Measurements from ENCODE around the gene SNORC. TPM values are rescaled to one million over a fixed set of nuclear protein-coding genes. Genes with fewer than 3 reads are reported as not detected.

SNORC gene
- total RNA-seq, 4 donors from 2014 or later = 0.54 to 11.6 (median 2.2) TPM; not detected in 1

GRCh38 chr2:232888099-232888836, 18.2 kb downstream of the SNORC start:
- Histone ChIP-seq H3K27me3 (peaks cover 81% of the 10 kb centered on the region), H3K4me3 (no peak overlapping the region), H3K27ac (no peak overlapping the region), H3K4me1 (no peaks in the 10 kb centered on the region), H3K36me3 (no peaks in the 10 kb centered on the region), H3K9me3 (no peaks in the 10 kb centered on the region)
- WGBS, 2 donors (ENCODE audit: low coverage in 1 of 2) = 85 to 93% methylated on average over 15 to 17 of the region's 21 CpGs
- TF ChIP-seq CTCF (IDR thresholded peaks at IDR 0.05) (no peak), POLR2AphosphoS5 (IDR thresholded peaks at IDR 0.05) (no peak), EP300 (IDR thresholded peaks at IDR 0.05) (no peak), POLR2A (IDR thresholded peaks at IDR 0.05) (no peak)
- ATAC-seq = no peak

GRCh38 chr2:232888839-232889529, 18.9 kb downstream of the SNORC start:
- Histone ChIP-seq H3K27ac (no peak overlapping the region), H3K27me3 (peaks cover 89% of the 10 kb centered on the region), H3K9me3 (no peaks in the 10 kb centered on the region), H3K36me3 (no peaks in the 10 kb centered on the region), H3K4me3 (no peak overlapping the region), H3K4me1 (no peaks in the 10 kb centered on the region)
- TF ChIP-seq POLR2AphosphoS5 (IDR thresholded peaks at IDR 0.05) (no peak), EP300 (IDR thresholded peaks at IDR 0.05) (no peak), CTCF (IDR thresholded peaks at IDR 0.05) (no peak), POLR2A (IDR thresholded peaks at IDR 0.05) (no peak)
- no peak for ATAC-seq
- 79 to 87% methylated on average over 8 to 11 of the region's 14 CpGs for WGBS, 2 donors (ENCODE audit: low coverage in 1 of 2)

GRCh38 chr2:232889876-232890401, 19.9 kb downstream of the SNORC start:
- Histone ChIP-seq H3K27me3 (peaks cover 90% of the 10 kb centered on the region), H3K9me3 (no peaks in the 10 kb centered on the region), H3K36me3 (no peaks in the 10 kb centered on the region), H3K4me3 (no peak overlapping the region), H3K4me1 (no peaks in the 10 kb centered on the region), H3K27ac (no peak overlapping the region)
- no peak for TF ChIP-seq CTCF (IDR thresholded peaks at IDR 0.05)
- no peak for TF ChIP-seq POLR2AphosphoS5 (IDR thresholded peaks at IDR 0.05)
- 82 to 100% methylated on average over 1 to 2 of the region's 5 CpGs for WGBS, 2 donors (ENCODE audit: low coverage in 1 of 2)
- ATAC-seq = no peak

GRCh38 chr2:232890536-232890895, 20.5 kb downstream of the SNORC start:
- Histone ChIP-seq H3K9me3 (no peaks in the 10 kb centered on the region), H3K4me1 (no peaks in the 10 kb centered on the region), H3K36me3 (no peaks in the 10 kb centered on the region), H3K27me3 (peaks cover 86% of the 10 kb centered on the region), H3K27ac (no peak overlapping the region), H3K4me3 (no peak overlapping the region)
- WGBS, 2 donors (ENCODE audit: low coverage in 1 of 2) = 75 to 81% methylated on average over 8 to 10 of the region's 11 CpGs
- ATAC-seq = no peak
- no peak for TF ChIP-seq POLR2A (IDR thresholded peaks at IDR 0.05)
- no peak for TF ChIP-seq EP300 (IDR thresholded peaks at IDR 0.05)
- TF ChIP-seq POLR2AphosphoS5 (IDR thresholded peaks at IDR 0.05) = no peak
- no peak for TF ChIP-seq CTCF (IDR thresholded peaks at IDR 0.05)
